ENCODE data around the gene GPX3. TPM values are rescaled to one million over a fixed set of nuclear protein-coding genes. Genes with fewer than 3 reads are reported as not detected.

The GPX3 gene
- total and polyA plus RNA-seq, 2 experiments from 2014 or later = 28.0 to 48.9 TPM

GRCh38 chr5:151026088-151026487 is 5.7 kb downstream of the GPX3 start:
- Histone ChIP-seq H3K9me2 (ENCODE audit: insufficient read depth) (no peaks in the 10 kb centered on the region), H3F3A (replicated peaks; ENCODE audit: low read depth) (no peaks in the 10 kb centered on the region), H3K79me2 (replicated peaks; ENCODE audit: insufficient read depth) (no peaks in the 10 kb centered on the region), H3K4me3 (no peak overlapping the region), H3K27me3 (ENCODE audit: insufficient read depth) (peaks cover 6% of the 10 kb centered on the region; the same call in 1 of the 2 replicates), H3K27ac (ENCODE audit: low read depth) (no peak overlapping the region), H4K20me1 (replicated peaks; ENCODE audit: insufficient read depth) (peaks cover 3% of the 10 kb centered on the region; the same call in 1 of the 2 replicates), H3K4me1 (ENCODE audit: insufficient read depth) (peaks cover 1% of the 10 kb centered on the region; the same call in 1 of the 2 replicates), H2AFZ (no peak overlapping the region), H3K36me3 (ENCODE audit: insufficient read depth) (no peaks in the 10 kb centered on the region), H3K4me2 (no peak overlapping the region)
- H3K27ac Mint-ChIP-seq = no peak overlapping the region
- no peaks in the 10 kb centered on the region for H3K9me3 Mint-ChIP-seq
- no peaks in the 10 kb centered on the region; the same call in 1 of the 3 replicates for H3K4me1 Mint-ChIP-seq
- H3K36me3 Mint-ChIP-seq (ENCODE audit: low read depth) = peaks cover 7% of the 10 kb centered on the region; the same call in 2 of the 3 replicates
- peaks cover 12% of the 10 kb centered on the region for H3K27me3 Mint-ChIP-seq (ENCODE audit: insufficient read depth, low read depth, poor library complexity)
- TF ChIP-seq STAT1 (IDR thresholded peaks at IDR 0.05; ENCODE audit: unreplicated experiment) (no peak), ZNF331 (CRISPR knock-in tag; IDR thresholded peaks at IDR 0.05; ENCODE audit: low read depth) (no peak), EZH2 (IDR thresholded peaks at IDR 0.05; ENCODE audit: low read depth, unreplicated experiment) (no peak), ZNF462 (CRISPR knock-in tag; IDR thresholded peaks at IDR 0.05) (no peak), ETS1 (IDR thresholded peaks at IDR 0.05) (no peak), CREB1 (CRISPR knock-in tag; IDR thresholded peaks at IDR 0.05; ENCODE audit: low read depth) (no peak)
- DNase-seq (ENCODE audit: low spot score) (no peak), ATAC-seq (no peak)
- H3K4me3 Mint-ChIP-seq = no peak overlapping the region
